GM21423 (cell line): ENCODE data around the gene MLH3.
A peak's percentile ranks its signal among the peaks of the same experiment; 100 is the strongest.
"Not testable (repeated sequence)": the region's sequence is repeated elsewhere in the genome, so short reads cannot be mapped to it uniquely, and the experiment has no call there.

Experiments used
- ATAC-seq: cut with Tn5 transposase; IDR thresholded peaks from one replicate; pipeline ENCODE4 v1.9.1; 2021; ENCODE audit warnings: mild to moderate bottlenecking, moderate library complexity; ENCODE audit not compliant: unreplicated experiment

MLH3 gene

GRCh38 chr14:75050852-75051555, at the start of gene MLH3:
Gene MLH3 (minus strand): TSS chr14:75051467. CDS start chr14:75049655, 1,812 bp downstream.
- ATAC-seq: peak; percentile 70

GRCh38 chr14:75098682-75099081, 47.4 kb upstream of the MLH3 start:
- no peak for ATAC-seq

- ATAC-seq: no peak
Measured at GRCh38 chr14:75098212-75098611, 46.9 kb upstream of the MLH3 start.

- no peak for ATAC-seq
Measured at GRCh38 chr14:75096959-75097358, 45.7 kb upstream of the MLH3 start.

- no peak for ATAC-seq
Measured at GRCh38 chr14:75095690-75096089, 44.4 kb upstream of the MLH3 start.

- no peak for ATAC-seq
Measured at GRCh38 chr14:75094896-75095295, 43.6 kb upstream of the MLH3 start.

- no peak for ATAC-seq
Measured at GRCh38 chr14:75092698-75093097, 41.4 kb upstream of the MLH3 start.

DNA sequence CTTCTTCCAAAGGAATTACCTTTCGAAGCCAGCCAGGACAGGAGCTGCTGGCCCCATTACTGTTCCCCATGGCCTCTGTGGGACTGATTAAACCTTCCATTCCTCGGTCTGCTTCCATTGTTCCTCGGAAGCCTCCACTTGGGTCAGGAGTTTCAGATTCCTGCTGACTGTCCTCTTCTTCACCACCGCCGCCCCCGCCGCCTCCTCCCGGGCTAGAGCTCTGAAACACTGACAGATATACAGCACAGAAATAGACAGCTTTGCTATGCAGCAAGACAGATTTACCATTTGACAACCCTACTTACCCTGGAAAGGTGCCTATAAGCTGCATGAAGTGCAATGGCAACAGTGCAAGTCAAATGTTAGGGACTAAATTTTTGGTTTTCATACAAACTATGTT, 40.0 kb upstream of the MLH3 start:
- no peak for ATAC-seq

- no peak for ATAC-seq
Measured at GRCh38 chr14:75090353-75090752, 39.1 kb upstream of the MLH3 start.

DNA sequence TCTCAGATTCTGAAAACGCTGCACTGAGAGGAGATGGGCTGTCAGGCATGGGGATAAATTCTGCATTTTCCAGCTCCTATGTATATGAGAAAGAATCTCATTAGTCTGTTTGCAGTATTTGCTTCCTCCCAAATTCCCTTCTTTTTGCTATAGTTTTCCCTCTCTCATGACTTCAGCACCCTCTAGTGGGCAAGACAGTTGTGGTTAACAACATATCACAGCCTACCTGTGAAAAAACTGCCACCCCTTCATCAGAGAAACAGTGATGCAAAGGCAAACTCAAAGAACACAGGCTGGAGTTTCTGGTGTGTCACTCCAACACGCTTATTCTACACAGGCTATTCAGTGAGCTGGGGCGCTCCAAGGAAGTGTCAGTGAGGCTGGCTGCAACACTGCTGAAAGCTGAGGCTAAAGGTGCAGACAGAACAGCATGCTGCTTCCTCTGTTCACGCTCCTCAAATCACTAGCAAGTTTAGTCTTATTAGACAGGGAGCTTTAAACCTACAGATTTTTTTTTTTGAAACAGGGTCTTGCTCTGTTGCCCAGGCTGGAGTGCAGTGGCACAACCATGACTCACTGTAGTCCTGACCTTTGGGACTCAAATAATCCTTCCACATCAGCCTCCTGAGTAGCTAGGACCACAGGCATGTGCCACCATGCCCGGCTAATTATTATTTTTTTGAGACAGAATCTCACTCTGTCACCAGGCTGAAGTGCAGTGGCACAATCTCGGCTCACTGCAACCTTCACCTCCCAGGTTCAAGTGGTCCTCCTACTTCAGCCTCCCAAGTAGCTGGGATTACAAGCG, 37.5 kb upstream of the MLH3 start:
- no peak for ATAC-seq

DNA sequence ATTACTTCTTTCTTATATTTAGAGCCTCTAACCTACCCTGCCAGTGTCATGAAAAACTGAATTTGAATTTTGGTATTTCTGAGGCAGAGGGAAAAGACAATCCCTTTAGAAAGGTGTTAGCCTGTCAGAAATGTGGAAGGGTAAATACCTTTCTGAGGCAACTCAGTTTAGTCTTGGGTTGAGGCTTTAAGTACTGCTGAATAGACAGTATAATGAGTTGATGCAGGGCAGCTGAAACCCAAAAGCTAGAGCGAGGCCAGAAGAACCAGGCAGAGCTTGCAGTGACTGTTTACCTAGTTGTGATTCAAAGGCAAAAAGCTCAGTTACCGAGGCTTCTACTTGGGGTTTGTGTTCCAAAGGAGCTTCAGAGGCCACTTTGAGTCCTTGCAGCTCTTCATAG, 36.9 kb upstream of the MLH3 start:
- no peak for ATAC-seq

GRCh38 chr14:75084513-75084912, 33.2 kb upstream of the MLH3 start:
- no peak for ATAC-seq

GRCh38 chr14:75083271-75083670, 32.0 kb upstream of the MLH3 start:
- ATAC-seq: no peak

DNA sequence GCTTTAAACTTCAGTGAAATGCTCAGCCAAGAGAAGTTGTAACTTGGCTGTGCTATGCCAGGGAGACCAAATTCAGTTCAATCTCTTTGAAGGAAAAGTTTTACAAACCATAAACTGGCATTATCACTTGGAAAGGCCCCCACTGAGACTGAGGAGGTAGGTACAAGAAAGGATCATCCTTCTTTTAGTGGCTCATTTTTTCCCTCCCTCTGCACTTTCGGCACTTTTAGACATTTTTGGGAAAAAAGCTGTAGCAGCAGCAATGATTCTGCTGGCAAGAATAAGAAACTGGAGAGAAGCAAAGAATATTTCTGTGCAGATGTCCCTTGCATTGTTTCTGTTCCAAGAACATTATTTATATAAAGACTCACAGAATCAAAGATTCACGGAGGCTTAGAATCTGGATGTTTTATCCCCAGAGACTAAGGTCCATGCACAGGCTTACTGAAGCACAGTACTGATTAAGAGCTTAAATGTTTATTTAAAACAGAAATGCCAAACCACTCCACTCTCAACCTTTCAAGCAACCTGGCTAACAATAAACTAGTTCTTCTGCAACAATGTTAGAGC, 30.5 kb upstream of the MLH3 start:
- ATAC-seq: no peak

GRCh38 chr14:75079521-75079920, 28.3 kb upstream of the MLH3 start:
- no peak for ATAC-seq

DNA sequence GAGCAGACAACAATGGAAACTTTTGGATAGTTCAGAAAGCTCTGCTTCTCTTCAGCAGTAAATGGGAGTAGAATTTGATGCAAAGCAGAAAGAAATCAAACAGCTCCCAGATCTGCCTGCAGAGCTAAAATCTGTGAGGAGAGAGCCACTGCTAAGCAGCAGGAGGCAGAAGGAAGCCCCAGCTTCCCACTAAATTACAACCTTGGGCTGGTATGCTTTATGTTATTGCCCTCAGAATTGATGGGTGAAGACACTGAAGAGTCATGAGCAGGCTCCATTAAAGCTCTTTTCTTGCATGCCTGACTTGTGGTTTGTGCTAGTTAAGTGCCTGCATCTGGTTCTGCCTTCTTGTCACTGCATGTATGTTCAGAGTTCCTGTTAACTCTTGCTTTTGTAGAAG, 26.5 kb upstream of the MLH3 start:
- no peak for ATAC-seq

DNA sequence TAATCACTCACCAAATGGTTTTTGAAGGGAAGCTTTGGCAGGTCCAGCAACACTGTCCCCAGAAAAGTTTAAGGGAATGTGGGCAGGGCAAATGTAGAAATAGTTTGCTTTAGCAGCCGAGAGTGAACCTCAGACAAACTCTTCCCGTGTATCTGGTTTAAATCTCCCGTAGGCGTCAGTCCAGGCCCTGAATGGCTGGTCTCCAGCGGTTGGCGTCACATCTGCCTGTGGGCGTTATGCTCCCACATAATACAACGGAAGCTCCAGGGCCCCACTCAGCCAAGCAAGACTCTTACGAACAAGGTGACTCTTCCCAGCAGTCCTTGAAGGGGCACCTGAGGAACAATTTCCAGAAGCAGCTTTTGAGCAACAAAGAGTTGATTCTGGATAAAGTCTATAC, 19.1 kb upstream of the MLH3 start:
- ATAC-seq: no peak

DNA sequence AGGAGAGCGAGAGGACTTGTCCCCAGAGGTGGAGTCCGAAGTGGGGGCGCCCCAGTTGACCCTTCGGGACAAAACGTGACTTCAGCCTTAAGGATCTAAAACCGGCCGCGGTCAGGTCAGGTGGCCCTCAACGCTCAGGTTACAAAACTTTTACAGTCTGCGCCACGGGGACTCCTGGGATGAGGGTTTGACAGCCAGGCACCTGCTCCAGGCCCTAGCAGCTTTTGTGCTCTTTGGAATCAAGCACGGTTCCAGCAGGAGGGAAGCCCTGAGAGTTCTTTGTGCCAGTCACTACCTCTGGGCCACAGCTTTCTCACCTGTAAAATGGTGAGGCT, 18.5 kb upstream of the MLH3 start:
- ATAC-seq: no peak

DNA sequence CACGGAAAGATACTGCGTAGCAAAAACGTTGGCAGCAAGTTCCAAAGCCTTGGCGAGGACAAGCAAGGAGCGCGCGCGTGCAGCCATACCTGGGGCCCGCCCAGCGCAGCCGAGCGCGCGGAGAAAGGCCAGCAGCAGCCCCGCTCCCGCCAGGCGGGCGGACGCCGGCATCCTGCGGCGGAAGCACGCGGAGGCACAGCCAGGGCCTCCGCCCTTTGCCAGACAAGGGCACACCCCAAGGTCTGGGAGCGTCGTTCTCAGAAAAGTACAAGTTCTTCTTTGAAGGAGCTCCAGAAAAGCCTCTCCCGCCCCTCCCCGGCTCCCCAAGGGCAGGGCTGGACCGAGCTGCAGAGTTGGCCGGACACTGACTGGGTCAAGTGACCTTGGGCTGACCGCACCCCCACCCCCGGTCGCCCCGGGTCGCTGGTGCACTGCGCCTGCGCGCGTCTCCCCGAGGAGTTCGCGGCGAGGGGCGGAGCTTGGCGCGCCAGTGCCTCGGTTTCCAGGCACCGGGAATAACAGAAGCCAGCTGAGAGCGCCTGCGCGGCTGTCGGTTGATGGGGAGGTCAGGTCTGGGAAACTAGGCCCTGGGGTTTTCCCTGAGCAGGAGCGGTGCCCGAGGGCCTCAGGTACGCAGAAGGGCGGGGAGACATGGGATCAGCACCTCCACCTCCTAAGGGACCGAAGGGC, 18.0 kb upstream of the MLH3 start, which contains the start of gene ZC2HC1C:
Gene ZC2HC1C (plus strand): TSS at position 521 of the 690 bp plus-strand sequence. CDS start 933 bp downstream, outside the sequence.
- peak; percentile 64 for ATAC-seq

DNA sequence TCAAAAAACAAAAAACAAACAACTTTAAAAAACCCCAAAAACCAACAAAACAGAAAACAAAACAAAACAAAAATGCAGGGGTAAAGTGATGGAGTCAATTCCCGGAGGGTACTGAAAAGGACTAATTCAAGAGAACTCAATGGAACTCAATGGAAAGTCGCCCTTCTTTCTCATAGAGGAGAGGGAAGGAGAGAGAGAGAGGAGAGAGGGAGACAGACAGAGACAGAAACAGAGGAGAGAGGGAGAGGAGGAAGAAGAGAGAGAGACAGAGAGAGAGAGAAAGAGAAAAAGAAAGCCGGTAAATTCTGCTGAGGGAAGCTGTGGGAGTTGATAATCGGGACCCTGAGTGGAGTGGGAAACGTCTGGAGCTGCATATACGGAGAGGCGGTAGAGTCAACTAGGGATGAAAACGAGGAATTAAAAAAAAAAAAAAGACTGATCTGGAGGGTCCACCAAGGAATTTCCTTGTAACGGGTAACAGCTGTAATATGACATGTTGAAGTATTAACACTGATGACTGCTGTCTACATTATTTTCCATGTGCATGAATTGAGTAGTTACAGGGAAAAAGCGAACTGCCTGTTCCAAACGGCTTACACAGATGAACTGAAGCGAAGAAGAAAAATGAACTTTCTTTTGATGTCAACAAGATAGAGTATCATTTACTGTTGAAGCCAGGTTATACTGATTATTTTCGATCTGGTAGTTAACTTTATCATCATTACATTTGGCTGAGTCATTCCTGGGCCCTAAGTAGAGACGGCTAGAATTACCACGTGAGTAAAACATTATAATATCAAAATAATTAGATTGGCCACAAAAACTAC, 17.2 kb upstream of the MLH3 start:
- no peak for ATAC-seq

DNA sequence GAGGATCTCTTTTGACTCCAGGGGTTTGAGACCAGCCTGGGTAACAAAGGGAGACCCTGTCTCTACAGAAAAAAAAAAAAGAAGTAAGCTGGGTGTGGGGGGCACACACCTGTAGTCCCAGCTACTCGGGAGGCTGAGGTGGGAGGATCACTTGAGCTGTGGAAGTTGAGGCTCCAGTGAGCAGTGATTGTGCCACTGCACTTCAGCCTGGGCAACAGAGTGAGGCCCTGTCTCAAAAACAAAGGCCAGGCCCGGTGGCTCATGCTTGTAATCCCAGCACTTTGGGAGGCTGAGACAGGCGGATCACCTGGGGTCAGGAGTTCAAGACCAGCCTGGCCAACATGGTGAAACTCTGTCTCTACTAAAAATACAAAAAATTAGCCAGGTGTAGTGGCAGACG, 16.5 kb upstream of the MLH3 start:
- not testable (repeated sequence) for ATAC-seq
